ENCODE measurements around the gene OR14A2. TPM values are rescaled to one million over a fixed set of nuclear protein-coding genes. Genes with fewer than 3 reads are reported as not detected.

The OR14A2 gene
- total RNA-seq, 1 experiment from 2014 or later: not detected

DNA sequence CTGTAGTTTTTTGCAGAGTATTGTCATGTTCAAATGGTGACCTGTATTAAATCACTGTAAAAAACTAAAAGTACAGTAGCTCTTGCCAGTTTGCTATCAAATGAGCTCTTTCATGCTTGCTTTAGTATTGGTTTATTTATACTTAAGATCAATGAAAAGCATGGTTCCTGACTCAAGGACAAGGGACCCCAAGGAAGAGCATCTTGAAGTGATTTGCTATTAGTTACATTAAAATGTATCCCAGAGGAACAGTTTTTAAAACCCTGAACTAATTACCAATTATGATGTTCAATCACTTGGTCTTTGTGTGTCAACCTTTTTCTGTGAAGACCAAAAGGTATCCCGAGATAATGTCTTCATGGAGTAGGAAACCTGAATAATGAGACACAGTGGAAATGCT is 68.3 kb downstream of the OR14A2 start, which contains the start of gene OR13G1:
Gene OR13G1 (minus strand): TSS at position 101 of the 400 bp plus-strand sequence. CDS start 6,698 bp downstream, outside the sequence.
- ChIA-PET POLR2A (no interaction called here), CTCF (no interaction called here)
- H3K9me3 Mint-ChIP-seq: peaks cover 10% of the 10 kb centered on the region; the same call in 1 of the 2 replicates
- no peak within 1 kb of the TSS for H3K27ac Mint-ChIP-seq
- ATAC-seq: no peak
- H3K27me3 Mint-ChIP-seq (ENCODE audit: low read depth): no peaks in the 10 kb centered on the region
- H3K4me1 Mint-ChIP-seq: no peaks in the 10 kb centered on the region
- DNase-seq (ENCODE audit: low spot score): no peak
- no peak within 1 kb of the TSS for H3K4me3 Mint-ChIP-seq
- TF ChIP-seq, protein P1, sequence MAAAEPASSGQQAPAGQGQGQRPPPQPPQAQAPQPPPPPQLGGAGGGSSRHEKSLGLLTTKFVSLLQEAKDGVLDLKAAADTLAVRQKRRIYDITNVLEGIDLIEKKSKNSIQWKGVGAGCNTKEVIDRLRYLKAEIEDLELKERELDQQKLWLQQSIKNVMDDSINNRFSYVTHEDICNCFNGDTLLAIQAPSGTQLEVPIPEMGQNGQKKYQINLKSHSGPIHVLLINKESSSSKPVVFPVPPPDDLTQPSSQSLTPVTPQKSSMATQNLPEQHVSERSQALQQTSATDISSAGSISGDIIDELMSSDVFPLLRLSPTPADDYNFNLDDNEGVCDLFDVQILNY (CRISPR knock-in tag; IDR thresholded peaks at IDR 0.05): no peak
- no peaks in the 10 kb centered on the region for H3K36me3 Mint-ChIP-seq

Other genes starting within 250 kb of the OR14A2 start
- not detected in 3 replicates for gene OR2C3, start 211.7 kb downstream of the OR14A2 start, total RNA-seq (2021)
- not detected in 3 replicates for gene GCSAML, start 199.0 kb downstream of the OR14A2 start, total RNA-seq (2021)
- not detected in 3 replicates for gene OR2G2, start 159.8 kb downstream of the OR14A2 start, total RNA-seq (2021)
- not detected in 3 replicates for gene OR2G3, start 142.6 kb downstream of the OR14A2 start, total RNA-seq (2021)
- not detected in 3 replicates for gene OR13G1, start 68.4 kb downstream of the OR14A2 start, total RNA-seq (2021)
- not detected in 3 replicates for gene OR6F1, start 31.5 kb downstream of the OR14A2 start, total RNA-seq (2021)
- not detected in 3 replicates for gene OR14K1, start 9.5 kb downstream of the OR14A2 start, total RNA-seq (2021)
- not detected in 3 replicates for gene OR1C1, start 12.4 kb upstream of the OR14A2 start, total RNA-seq (2021)
- gene OR14A16, start 76.0 kb upstream of the OR14A2 start, total RNA-seq (2021): 0.17 to 0.18 TPM in 2 of 3 replicates, not detected in the other
- gene OR11L1, start 93.8 kb upstream of the OR14A2 start, total RNA-seq (2021): not detected in 3 replicates
- gene TRIM58, start 109.0 kb upstream of the OR14A2 start, total RNA-seq (2021): 1.0 to 1.9 TPM (median 1.6 TPM) in 3 replicates
- gene OR2W3, start 147.4 kb upstream of the OR14A2 start, total RNA-seq (2021): 0.17 to 0.41 TPM (median 0.32 TPM) in 3 replicates
- gene OR2T8, start 172.1 kb upstream of the OR14A2 start, total RNA-seq (2021): not detected in 3 replicates
- not detected in 3 replicates for gene OR2AJ1, start 176.7 kb upstream of the OR14A2 start, total RNA-seq (2021)
- gene OR2L8, start 200.7 kb upstream of the OR14A2 start, total RNA-seq (2021): not detected in 3 replicates
- not detected in 3 replicates for gene OR2AK2, start 217.1 kb upstream of the OR14A2 start, total RNA-seq (2021)

Measured in WTC11 (cell line).